ENCODE measurements around the gene GCAT. TPM values are rescaled to one million over a fixed set of nuclear protein-coding genes. Genes with fewer than 3 reads are reported as not detected.

GCAT gene
- total and polyA plus RNA-seq, 2 of the 13 experiments (the other 11 are each of a cell fraction or from before 2014, with no cell fraction given), result 28.0 to 50.3 TPM

- TF ChIP-seq ZNF407 (CRISPR knock-in tag; IDR thresholded peaks at IDR 0.05; ENCODE audit: not compliant biosample characterization) (no peak), ZNF33A (CRISPR knock-in tag; IDR thresholded peaks at IDR 0.05; ENCODE audit: borderline replicate concordance) (no peak), SALL1 (CRISPR knock-in tag; IDR thresholded peaks at IDR 0.05) (no peak; the same call in 1 of the 2 replicates), TEF (CRISPR knock-in tag; IDR thresholded peaks at IDR 0.05) (no peak), ZNF230 (CRISPR knock-in tag; IDR thresholded peaks at IDR 0.05) (no peak), MAFF (IDR thresholded peaks at IDR 0.05; ENCODE audit: low read depth, low read length) (no peak), ELF1 (CRISPR knock-in tag; IDR thresholded peaks at IDR 0.05) (no peak), SAP130 (CRISPR knock-in tag; IDR thresholded peaks at IDR 0.05; ENCODE audit: low read depth) (0 out of 2 replicates have a peak, but pooled peaks have one; percentile 20), ZNF143 (CRISPR knock-in tag; IDR thresholded peaks at IDR 0.05) (0 out of 2 replicates have a peak, but pooled peaks have one; percentile 31), SOX5 (CRISPR knock-in tag; IDR thresholded peaks at IDR 0.05; ENCODE audit: borderline replicate concordance) (no peak), ZNF136 (CRISPR knock-in tag; IDR thresholded peaks at IDR 0.05; ENCODE audit: low read depth) (no peak)
- TF ChIP-seq, protein P1, sequence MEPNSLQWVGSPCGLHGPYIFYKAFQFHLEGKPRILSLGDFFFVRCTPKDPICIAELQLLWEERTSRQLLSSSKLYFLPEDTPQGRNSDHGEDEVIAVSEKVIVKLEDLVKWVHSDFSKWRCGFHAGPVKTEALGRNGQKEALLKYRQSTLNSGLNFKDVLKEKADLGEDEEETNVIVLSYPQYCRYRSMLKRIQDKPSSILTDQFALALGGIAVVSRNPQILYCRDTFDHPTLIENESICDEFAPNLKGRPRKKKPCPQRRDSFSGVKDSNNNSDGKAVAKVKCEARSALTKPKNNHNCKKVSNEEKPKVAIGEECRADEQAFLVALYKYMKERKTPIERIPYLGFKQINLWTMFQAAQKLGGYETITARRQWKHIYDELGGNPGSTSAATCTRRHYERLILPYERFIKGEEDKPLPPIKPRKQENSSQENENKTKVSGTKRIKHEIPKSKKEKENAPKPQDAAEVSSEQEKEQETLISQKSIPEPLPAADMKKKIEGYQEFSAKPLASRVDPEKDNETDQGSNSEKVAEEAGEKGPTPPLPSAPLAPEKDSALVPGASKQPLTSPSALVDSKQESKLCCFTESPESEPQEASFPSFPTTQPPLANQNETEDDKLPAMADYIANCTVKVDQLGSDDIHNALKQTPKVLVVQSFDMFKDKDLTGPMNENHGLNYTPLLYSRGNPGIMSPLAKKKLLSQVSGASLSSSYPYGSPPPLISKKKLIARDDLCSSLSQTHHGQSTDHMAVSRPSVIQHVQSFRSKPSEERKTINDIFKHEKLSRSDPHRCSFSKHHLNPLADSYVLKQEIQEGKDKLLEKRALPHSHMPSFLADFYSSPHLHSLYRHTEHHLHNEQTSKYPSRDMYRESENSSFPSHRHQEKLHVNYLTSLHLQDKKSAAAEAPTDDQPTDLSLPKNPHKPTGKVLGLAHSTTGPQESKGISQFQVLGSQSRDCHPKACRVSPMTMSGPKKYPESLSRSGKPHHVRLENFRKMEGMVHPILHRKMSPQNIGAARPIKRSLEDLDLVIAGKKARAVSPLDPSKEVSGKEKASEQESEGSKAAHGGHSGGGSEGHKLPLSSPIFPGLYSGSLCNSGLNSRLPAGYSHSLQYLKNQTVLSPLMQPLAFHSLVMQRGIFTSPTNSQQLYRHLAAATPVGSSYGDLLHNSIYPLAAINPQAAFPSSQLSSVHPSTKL (CRISPR knock-in tag; IDR thresholded peaks at IDR 0.05), result 0 out of 2 replicates have a peak, but pooled peaks have one; percentile 16
Measured at GRCh38 chr22:37782340-37783168, 25.2 kb upstream of the GCAT start (continued).
